Skeletal muscle cell (primary cell): ENCODE results near the gene ARHGEF7.
"Not testable (repeated sequence)": the region's sequence is repeated elsewhere in the genome, so short reads cannot be mapped to it uniquely, and the experiment has no call there.

ENCODE experiments used
- DNase-seq: peaks from one replicate; pipeline ENCODE4 v3.0.0-alpha.2; 2010; ENCODE audit warnings: low read depth
- H3K4me3 ChIP-seq: 2 replicates; pipeline ENCODE4 v1.5.1; 2011; ENCODE audit warnings: low read depth, mild to moderate bottlenecking, control low read depth, low read length, moderate library complexity

ARHGEF7 gene

GRCh38 chr13:111115061-111115964 lies at the start of gene ARHGEF7:
Gene ARHGEF7 (plus strand): TSS chr13:111115310. CDS start chr13:111115527, 217 bp downstream.
- H3K4me3 ChIP-seq, result peak within 1 kb of the TSS; percentile 51
- DNase-seq, result no peak

GRCh38 chr13:111065698-111066097 lies 49.4 kb upstream of the ARHGEF7 start:
- DNase-seq, result no peak
- H3K4me3 ChIP-seq, result no peak overlapping the region

GRCh38 chr13:111066544-111066943 lies 48.6 kb upstream of the ARHGEF7 start:
- H3K4me3 ChIP-seq, result no peak overlapping the region
- DNase-seq, result no peak

GRCh38 chr13:111068009-111068350 lies 47.1 kb upstream of the ARHGEF7 start:
- H3K4me3 ChIP-seq, result no peak overlapping the region
- no peak for DNase-seq

GRCh38 chr13:111071120-111071519 lies 44.0 kb upstream of the ARHGEF7 start:
- not testable (repeated sequence) for DNase-seq, H3K4me3 ChIP-seq

GRCh38 chr13:111071526-111071925 lies 43.6 kb upstream of the ARHGEF7 start:
- not testable (repeated sequence) for DNase-seq, H3K4me3 ChIP-seq

- H3K4me3 ChIP-seq, result no peak overlapping the region
- no peak for DNase-seq
Observed at GRCh38 chr13:111074826-111075225, 40.3 kb upstream of the ARHGEF7 start.

GRCh38 chr13:111076155-111077013 lies 38.7 kb upstream of the ARHGEF7 start:
- no peak overlapping the region for H3K4me3 ChIP-seq
- DNase-seq, result no peak

GRCh38 chr13:111079375-111079774 lies 35.7 kb upstream of the ARHGEF7 start:
- no peak overlapping the region for H3K4me3 ChIP-seq
- no peak for DNase-seq

GRCh38 chr13:111080642-111081041 lies 34.5 kb upstream of the ARHGEF7 start:
- DNase-seq, result no peak
- H3K4me3 ChIP-seq, result no peak overlapping the region

- H3K4me3 ChIP-seq, result no peak overlapping the region
- DNase-seq, result no peak
Observed at GRCh38 chr13:111082240-111082639, 32.9 kb upstream of the ARHGEF7 start.

GRCh38 chr13:111082769-111083168 lies 32.3 kb upstream of the ARHGEF7 start:
- DNase-seq, H3K4me3 ChIP-seq: not testable (repeated sequence)

- H3K4me3 ChIP-seq, DNase-seq: not testable (repeated sequence)
Observed at GRCh38 chr13:111083693-111084092, 31.4 kb upstream of the ARHGEF7 start.

- DNase-seq, result no peak
- no peak overlapping the region for H3K4me3 ChIP-seq
Observed at GRCh38 chr13:111090169-111090568, 24.9 kb upstream of the ARHGEF7 start.

GRCh38 chr13:111092685-111093084 lies 22.4 kb upstream of the ARHGEF7 start:
- no peak for DNase-seq
- H3K4me3 ChIP-seq, result no peak overlapping the region

- H3K4me3 ChIP-seq, result no peak overlapping the region
- DNase-seq, result no peak
Observed at GRCh38 chr13:111093136-111093535, 22.0 kb upstream of the ARHGEF7 start.

GRCh38 chr13:111093634-111094033 lies 21.5 kb upstream of the ARHGEF7 start:
- no peak overlapping the region for H3K4me3 ChIP-seq
- DNase-seq, result no peak

- DNase-seq, result no peak
- H3K4me3 ChIP-seq, result no peak overlapping the region
Observed at GRCh38 chr13:111095031-111095840, 19.9 kb upstream of the ARHGEF7 start.

- DNase-seq, result no peak
- no peak overlapping the region for H3K4me3 ChIP-seq
Observed at GRCh38 chr13:111095911-111096501, 19.1 kb upstream of the ARHGEF7 start.
